ENCODE results near the gene WNT6.

The WNT6 gene

DNA sequence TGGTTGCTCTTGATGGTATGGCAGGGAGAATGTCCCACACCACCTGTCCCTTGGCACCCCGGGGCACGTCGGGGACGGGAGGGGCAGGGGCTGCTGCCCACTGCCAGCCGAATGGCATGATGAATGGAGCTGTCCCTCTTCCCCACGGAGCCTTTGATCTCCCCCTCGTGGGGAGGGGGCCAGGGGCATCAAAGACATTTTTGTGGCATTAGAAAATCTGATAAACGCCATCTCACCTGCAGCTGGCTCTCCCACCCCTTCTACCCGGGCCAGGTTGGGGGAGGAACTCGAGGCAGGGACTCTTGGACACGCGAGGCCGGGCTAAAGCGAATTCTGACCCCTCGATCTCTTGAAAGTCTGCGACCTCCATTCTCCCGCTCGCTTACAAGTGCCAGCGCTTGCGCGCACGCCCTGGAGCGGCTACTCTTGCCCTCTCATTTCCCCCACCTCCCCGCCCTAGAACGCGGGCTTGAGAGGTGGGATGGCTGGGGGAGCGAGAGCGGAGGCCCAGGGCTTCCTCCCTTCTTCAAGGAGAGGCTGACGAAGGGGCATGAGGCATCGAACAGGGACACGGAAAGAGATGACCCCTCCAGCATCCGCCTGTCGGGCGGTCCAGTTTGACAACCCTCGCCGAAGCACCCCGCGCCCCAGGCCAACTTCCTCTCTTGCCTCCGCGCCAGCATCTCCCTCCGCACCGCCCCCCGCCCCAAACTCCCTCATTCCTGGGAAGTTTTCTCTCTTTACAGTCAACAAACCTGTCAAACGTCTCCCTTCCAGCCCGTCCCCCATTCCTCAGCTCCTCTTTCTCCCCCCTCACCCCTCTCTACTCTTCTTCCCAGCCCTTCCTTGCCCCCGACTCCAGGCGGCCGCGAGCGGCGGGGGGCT is 692 bp upstream of the WNT6 start:
- peak in 1 of 2 experiments; percentile 23 for DNase-seq

DNA sequence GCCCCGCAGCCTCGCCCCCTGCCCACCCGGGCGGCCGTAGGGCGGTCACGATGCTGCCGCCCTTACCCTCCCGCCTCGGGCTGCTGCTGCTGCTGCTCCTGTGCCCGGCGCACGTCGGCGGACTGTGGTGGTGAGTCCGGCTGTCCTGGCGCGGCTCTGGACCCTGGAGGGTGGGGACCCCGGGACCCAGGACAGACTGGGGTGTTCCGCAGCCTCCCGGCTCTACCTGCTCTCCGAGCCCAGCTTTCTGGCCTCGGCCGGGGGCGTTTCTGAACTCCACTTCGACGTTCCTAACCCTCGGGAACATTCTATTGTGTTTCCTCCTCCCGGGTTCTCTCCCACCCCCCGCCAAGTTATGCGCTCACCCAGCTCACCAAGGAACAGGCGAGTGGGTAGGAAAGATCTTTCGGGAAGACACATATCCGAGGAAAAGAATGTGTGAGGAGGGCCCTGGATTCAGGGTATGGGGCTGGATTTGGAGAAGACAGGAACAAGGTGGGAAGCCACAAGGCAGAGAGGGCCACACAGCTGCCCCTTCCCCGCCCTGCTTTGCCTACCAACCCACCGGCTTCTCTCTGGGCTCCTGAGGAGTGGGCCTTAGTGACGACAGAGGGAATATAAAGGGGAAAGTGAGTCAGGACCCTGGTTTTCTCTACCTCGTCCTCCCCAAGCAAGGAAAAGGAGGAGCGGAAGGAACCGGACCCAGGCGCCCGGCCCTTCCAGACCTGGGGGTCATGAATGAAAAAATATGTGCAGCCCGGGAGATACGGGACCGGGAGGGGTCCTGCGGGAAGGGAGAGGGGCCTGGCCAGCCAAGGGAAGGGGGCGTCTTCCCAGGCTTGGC is 605 bp downstream of the WNT6 start:
- DNase-seq: no peak

DNA sequence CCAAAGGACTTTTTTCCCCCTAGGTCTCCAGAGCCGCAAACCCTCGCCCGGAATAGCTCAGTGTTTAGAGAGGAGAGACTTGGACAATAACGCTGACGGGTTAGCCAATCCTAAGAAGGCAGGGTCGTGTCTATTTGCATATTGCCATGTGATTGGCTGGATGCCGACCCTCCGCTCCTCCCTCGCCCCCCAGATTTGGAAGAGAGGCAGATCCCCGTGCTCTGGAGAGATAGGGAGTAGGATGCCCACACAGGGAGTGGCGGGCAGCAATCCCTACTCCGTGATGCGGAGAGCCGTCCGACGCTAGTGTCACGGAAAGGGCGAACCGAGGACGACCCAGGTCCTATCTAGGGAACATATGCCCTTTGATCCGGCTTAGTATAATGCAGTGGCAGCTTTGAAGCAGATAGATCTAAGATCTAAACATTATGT is 1.4 kb downstream of the WNT6 start:
- DNase-seq: peak; percentile 97

DNA sequence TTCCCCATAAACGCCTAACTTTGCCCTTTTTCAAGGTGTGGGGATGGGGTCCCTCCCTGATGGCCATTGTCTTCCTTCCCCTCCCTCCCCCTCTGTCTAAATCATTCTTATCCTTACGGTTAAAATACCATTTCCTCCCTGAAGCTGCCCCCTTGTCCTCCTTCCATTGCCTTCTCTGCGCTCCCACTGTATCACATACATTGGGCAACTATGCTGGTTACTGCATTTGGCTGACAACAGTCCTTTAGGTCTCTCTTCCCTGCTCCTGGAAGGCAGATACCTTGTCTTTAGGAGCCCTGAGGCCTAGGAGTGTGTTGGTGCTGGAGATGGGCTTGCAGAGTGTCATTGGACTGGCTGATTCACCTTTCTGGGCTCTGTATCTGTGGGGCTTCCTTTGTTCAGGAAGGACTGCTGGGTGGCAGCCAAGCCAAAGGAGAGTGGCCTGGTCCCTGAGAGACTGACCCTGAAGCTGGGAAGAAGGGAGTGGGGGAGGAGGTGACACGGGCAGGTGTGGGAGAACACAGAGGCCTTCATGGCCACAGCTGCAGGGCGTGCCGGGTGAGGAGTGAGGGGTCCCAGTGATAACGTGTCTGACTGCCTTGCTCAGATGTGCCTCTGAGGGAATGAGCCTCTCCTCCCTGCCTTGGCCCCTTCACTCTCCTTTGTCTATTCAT is 2.2 kb downstream of the WNT6 start:
- no peak for DNase-seq

DNA sequence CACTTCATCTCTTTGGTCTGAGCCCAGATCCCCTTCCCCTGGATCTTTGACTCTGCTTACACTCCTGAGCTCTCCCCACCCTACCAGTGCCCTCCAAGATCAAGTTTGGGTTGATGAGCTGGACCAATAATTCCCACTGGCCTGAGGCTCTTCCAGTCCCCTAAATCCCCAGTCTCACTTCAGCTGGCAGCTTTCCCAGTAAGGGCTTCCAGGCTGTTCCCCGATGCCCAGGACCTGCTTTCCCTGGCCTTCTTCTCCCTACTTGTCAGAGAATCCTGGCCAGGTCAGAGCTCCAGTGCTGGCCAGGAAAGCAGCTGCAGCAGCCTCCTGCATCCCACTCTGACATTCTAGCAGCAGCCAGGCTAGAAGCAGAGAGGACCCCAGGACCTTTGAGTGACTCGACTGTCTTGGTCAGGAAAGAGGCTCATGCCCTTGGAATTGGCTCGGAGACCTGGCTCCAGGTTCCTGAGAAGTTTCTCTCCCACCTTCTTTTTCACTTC is 3.5 kb downstream of the WNT6 start:
- no peak for DNase-seq

DNA sequence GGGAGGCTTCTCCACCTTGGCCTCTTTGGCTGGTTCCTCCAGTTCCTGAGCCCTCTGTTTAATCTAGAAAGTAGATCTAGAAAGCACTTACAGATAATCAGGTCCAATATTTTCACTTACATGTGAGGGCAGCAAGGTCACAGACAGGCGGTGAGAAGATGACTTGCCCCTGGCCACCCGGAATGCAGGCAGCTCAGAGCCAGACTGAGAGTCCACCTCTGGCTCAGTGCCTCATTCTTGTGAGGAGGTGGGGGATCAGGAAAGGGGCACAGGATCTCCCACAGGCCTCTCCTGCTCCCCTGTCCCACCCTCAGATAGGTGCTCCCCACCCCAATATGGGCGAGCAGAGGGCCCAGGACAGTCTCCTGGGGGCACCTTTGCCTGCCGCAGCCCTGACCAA is 5.8 kb downstream of the WNT6 start:
- no peak for DNase-seq

DNA sequence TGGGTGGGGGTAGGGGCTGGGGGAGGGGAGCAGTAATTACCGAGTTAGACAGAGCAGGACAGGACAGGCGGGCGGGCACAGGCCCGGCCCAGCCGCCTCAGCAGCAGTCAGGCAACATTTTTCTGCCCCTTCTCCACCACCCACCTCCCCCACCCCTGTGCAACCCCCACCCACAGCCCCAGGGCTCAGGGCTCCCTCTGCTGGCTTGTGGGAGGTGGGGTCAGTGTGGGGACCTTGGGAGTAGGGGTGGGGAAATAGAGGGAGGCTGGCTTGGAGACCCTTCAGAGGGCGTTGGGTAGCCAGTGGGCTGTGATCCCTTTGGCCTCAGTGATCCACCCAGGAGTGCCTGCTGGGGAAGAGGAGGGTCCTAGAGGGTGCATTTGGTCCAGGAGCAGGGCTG is 6.4 kb downstream of the WNT6 start:
- DNase-seq: no peak

DNA sequence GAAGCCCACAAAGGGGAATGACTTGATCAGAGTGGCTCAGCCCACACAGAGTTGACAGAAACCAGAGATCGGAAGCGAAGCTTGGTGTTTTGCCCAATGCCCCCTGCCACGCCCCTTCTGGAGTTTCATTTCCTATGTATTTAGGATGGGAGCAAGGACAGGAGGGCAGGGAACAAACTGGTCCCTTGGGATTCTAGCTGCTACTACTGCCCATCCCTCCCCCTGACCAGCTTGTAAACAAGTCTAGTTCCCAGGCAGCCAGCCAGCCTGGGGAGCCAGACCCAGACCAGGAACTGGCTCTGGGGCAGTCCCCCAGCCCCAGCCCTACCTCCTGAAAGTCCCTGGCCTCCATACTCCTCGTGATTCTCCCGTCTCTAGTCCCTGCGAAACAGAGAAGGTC is 8.3 kb downstream of the WNT6 start:
- no peak for DNase-seq

DNA sequence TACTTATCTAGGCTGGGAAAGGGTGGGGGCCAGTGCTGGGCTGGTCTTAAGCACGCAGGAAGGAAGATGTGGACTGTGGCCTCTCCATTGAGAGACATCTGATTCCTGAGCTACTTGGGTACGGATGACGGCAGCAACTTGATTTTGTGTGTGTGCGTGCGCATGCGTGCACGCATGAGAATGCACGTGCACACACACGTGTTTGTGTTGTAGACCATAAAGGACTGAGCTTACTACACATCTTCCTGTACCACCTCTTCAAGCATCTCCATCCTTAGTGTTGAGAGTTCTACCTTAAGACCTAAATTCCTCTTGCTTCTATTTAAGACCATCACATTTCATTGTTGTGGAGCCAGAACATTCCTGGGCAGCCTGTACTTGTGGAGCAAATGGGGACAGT is 9.5 kb downstream of the WNT6 start:
- no peak for DNase-seq

DNA sequence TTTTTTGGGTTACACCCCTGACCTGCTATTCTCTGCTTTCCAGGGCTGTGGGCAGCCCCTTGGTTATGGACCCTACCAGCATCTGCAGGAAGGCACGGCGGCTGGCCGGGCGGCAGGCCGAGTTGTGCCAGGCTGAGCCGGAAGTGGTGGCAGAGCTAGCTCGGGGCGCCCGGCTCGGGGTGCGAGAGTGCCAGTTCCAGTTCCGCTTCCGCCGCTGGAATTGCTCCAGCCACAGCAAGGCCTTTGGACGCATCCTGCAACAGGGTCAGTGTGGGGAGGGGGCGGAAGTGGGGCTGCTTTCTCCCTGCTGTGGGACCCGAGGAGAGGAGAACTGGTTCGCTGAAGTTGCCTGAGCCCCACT is 11.4 kb downstream of the WNT6 start:
- DNase-seq: no peak

DNA sequence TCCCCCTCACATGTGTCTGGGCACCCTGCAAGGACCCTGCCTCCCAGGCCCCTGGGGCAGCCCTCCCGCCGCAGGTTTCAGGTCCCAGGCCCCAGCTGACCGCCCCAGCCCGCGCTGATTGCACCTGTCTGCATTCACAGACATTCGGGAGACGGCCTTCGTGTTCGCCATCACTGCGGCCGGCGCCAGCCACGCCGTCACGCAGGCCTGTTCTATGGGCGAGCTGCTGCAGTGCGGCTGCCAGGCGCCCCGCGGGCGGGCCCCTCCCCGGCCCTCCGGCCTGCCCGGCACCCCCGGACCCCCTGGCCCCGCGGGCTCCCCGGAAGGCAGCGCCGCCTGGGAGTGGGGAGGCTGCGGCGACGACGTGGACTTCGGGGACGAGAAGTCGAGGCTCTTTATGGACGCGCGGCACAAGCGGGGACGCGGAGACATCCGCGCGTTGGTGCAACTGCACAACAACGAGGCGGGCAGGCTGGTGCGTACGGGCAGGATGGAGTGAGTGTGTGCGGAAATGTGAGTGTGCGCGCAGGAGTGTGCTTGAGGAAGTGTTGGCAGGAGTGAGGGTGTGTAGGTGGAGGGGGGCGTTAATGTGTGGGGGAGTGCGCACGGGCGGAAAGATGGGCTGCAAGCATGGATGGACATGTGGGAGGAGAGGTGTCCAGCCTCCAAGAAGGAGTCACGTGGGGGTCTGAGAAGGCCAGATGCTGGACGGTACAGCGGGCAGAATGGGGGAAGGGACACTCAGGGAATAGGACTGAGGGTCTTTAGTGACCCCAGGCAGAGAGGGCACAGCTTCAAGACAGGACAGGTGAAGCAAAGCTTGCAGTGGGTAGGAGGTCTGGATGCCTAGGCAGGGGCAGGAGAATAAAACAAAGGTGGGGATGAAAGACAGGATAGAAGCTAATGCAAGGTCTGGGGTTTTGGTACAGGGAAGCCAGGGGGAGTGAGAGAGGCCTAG is 12.0 kb downstream of the WNT6 start:
- no peak for DNase-seq

DNA sequence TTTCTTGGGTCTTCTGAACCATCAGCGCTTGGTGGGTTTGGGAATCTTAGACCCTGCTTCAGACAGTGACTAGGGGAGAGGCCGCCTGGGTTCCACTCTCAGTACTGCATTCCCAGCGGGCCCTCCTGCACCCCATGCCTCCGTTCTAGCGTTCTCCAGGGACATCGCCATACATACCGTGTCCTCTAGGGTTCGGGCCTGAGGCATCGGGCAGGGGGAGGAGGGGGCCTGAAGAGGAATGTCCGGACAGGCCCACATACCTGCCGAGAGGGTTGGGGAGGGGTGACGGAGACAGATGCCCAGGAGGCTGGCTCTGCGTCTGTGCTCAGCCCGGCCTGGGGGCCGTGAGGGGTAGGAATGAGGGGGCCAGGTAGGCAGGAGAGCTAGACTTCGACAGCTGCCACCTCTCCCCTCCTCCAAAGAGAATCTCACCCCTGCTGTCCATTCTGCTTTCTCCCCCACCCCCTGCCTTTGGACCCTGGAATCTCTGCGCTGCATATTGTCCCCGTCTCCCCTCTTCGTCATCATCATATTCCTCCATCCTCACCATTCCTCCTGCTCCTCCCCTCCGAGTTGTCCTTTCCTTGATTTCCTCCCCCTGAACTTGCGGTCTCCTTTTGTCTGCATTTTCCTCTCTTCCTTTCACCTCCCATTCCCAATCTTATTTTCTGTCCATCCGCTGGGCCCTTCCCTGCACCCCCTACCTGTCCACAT is 13.2 kb downstream of the WNT6 start:
- no peak for DNase-seq

DNA sequence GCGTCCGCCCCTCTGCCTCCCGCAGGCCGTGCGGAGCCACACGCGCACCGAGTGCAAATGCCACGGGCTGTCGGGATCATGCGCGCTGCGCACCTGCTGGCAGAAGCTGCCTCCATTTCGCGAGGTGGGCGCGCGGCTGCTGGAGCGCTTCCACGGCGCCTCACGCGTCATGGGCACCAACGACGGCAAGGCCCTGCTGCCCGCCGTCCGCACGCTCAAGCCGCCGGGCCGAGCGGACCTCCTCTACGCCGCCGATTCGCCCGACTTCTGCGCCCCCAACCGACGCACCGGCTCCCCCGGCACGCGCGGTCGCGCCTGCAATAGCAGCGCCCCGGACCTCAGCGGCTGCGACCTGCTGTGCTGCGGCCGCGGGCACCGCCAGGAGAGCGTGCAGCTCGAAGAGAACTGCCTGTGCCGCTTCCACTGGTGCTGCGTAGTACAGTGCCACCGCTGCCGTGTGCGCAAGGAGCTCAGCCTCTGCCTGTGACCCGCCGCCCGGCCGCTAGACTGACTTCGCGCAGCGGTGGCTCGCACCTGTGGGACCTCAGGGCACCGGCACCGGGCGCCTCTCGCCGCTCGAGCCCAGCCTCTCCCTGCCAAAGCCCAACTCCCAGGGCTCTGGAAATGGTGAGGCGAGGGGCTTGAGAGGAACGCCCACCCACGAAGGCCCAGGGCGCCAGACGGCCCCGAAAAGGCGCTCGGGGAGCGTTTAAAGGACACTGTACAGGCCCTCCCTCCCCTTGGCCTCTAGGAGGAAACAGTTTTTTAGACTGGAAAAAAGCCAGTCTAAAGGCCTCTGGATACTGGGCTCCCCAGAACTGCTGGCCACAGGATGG is 14.0 kb downstream of the WNT6 start:
- peak in 1 of 2 experiments; percentile 53 for DNase-seq

DNA sequence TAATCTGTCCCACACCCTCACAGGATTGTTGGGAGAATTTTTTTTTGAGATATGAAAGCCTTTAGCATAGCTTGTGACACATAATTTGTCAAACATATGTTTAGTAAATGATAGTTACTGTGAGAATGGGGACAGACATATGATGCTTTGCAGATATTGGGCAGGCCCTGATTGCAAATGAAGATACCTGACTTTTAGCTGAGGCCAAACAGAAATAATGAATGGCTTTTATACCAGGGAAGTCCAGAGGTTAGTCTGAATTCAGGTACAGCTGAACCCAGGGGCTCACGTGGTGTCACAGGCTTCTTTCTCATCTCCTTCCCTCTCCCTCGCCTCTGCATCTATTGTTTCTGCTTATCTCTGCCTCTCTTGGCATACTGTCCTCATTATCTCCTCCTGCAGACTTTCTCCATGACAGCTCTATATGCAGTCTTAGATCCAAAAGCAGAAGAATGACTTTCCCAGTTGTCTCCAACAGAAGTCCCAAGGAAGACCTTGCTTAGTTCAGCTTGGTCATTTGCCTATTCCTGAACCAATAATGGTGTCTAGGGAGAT is 16.2 kb downstream of the WNT6 start:
- no peak for DNase-seq

DNA sequence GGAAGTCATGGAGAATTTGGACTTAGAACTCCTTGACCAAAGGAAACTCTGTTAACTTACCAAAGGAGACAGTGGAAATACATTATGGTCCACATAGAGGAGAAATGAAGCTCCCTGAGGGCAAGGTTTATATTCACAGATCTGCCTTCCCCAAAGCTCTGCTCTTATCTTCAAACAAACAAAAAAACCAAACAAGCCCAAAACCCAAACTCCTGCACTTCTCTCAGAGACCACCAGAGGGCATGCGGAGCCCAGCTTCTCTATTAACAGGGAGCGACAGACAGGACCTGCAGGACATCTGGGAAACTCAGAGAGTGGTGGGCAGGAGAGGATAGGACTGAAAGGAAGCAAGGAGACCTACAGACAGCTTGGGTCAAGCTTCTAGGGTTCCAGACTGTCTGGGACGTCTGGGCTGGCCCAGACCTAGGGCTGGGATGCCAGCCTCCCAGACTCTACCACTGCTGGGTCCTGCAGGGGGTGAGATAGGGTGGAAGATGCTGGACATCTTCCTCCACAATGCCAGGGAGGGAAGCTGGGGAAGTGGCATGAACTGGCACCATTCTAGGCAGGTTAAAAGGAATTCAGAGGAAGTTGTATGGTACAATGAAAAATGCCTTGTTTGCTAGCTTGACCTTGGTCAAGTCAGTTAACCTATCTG is 17.1 kb downstream of the WNT6 start:
- DNase-seq: peak; percentile 59 to 82

DNA sequence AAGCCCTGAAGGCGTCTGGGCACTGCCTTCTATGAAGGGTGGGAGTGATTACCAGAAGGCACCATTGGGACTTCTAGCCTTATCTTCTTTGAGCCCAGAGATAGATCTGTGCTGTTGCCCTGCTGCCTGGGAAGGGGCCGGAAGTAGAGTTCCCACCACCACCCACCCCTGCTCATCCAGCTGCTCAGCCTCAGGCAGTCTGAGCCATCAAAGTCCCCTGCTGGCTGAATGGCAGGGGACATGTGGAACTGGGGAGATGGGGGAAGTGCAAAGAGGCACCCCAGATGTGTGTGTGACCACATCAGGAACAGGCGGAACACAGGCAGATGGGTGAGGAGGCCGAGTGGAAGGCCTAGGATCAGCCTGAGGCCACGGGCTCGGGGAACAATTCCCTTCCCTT is 17.7 kb downstream of the WNT6 start:
- DNase-seq: no peak

DNA sequence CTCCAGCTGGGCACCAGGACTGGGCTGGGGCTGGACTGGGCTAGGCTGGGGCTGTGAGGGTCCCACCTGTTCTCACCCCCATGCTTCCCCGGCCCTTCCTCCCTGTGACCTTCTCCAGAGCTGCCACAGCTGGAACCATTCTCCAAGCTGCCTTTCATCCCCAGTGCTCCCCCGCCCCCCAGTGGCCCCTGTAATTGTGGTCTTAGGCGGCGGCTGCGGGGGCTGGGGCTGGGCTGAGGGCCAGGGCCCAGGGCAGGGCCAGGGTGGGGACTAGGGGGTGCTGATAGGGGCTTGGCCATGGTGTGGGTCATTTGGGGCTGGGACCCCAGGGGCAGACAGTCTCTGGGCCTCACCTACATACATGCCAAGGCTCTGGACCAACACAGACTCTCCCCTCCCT is 18.3 kb downstream of the WNT6 start:
- DNase-seq: peak in 1 of 2 experiments; percentile 23

DNA sequence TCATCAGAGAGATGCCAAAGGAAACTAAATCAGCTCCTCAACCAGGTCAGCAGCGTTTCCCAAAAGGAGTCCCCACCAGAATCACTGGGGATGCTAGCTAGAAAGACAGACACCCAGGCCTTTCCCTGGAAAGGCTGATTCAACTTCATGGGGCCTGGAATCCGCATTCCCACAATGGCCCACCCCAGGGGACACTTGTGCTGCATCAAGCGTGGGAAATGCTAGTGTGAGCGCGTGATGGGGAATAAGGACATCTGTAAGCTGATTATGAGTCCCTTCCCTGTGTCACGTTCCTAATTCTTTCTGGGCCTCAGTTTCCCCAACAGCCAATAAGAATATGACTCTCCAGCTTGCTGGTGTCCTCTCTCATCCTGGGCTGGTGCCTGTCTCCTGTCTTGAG is 18.9 kb downstream of the WNT6 start:
- DNase-seq: no peak

DNA sequence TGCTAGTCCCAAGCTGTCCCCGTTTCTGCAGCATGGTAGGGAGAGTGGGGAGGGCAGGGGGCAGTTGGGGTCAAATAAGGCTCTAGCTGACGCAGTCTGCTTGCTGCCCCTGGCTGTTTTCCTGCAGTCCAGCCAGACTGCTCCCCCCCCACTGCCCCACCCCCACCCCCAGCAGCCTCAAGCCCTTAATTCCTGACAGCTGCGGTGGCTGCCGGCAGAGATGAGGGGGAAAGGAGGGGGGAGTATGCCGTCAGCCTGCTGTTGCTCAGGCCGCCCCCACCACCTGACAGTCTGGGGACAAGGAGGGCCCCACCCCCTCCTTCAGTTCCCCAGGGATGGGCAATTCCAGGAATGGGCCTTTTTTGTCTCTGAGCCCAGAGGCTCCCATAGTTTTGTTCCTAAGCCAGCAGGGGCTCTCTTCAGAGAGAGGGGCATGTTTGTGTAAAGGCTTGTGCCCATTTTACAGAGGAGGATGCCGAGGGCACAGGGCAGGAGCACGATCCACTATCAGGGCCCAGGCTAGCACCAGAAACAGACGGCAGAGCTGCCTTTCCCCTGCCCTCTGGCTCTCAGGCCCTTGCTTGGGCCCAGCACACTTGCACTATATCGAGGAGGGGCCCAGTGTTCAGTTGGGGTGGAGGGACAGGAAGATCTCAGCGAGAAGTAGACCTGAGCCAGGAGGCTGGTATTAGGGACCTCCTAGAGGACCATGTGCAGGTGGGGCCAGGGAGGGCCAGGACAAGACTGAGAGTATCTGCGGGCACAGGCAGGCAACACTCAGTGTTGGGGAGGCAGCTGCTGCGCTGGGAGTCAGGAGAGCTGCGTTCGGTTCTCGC is 19.5 kb downstream of the WNT6 start:
- peak; percentile 86 to 93 for DNase-seq

Data from NCI-H524 (cell line).